CD4-positive, alpha-beta T cell treated with Interleukin-6 at 100 ng/mL for 8 hours (primary cell): ENCODE measurements around the gene WDR59.
A peak's percentile ranks its signal among the peaks of the same experiment; 100 is the strongest.

ENCODE experiments used
- DNase-seq: peaks from one replicate; pipeline ENCODE4 v3.0.0-alpha.2; 2020; ENCODE audit warnings: mixed read lengths, low spot score

The WDR59 gene

GRCh38 chr16:74903901-74904678 lies 80.8 kb downstream of the WDR59 start:
- DNase-seq: no peak

GRCh38 chr16:74903120-74903519 lies 81.8 kb downstream of the WDR59 start:
- no peak for DNase-seq

GRCh38 chr16:74902161-74902560 lies 82.8 kb downstream of the WDR59 start:
- DNase-seq: no peak

- no peak for DNase-seq
Observed at GRCh38 chr16:74901606-74902005, 83.3 kb downstream of the WDR59 start.

- no peak for DNase-seq
Observed at GRCh38 chr16:74899816-74900215, 85.1 kb downstream of the WDR59 start.

DNA sequence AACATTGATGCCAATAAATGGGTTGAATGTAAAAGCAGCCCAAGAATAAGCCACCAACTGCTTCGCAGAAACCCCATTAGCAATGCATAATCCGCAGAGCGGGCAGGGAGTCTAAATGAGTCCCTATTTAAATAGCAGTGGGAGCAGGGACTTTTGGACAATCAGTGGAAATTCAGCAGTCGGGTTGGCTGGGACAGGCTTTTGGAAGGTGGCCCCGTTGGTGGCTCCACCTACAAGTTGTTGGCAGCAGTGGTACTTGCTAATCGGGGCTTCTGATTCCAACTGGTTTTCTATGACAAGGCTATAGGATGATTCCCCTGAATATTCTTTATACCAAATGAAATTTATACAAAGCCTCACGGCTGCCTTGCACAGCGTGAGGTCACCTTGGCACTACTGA lies 86.3 kb downstream of the WDR59 start:
- no peak for DNase-seq

DNA sequence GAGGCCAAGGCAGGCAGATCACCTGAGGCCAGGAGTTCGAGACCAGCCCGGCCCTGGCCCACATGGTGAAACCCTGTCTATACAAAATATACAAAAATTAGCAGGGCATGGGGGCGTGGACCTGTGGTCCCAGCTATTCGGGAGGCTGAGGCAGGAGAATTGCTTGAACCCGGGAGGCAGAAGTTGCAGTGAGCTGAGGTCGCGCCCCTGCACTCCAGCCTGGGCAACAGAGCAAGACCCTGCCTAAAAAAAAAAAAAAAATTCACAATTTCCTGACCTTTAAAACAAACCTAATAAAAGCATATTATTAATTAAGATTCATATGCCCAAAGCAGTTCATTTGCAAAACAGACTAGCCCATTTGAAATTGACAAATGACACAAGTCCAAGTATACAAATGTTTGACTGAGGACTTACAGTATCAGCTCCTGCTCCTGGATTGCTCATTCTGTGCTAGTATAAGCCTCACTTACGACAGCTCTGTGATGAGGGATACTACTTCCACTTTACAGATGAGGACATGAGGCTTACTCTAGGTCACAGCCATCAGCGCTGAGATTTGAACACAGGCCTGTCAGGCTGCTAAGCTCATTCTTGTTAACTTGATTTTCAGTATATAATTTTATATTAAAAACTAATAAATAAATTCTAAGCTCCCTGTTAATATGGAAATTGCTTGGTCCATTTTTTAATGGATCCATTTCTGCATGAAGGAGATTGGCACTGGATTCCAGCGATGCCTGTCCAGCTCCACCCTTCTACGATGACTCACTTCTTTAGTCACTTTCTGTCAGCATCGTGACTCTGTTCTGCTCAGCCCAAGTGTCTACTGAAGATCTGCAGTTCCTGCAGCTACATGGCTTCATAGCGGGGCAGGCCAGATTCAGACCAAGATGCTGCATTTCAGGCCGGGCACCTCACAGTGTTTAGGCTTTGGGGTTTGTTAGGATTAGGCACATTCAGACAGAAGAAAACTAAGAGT lies 88.2 kb downstream of the WDR59 start:
- no peak for DNase-seq

GRCh38 chr16:74893541-74893940 lies 91.4 kb downstream of the WDR59 start:
- no peak for DNase-seq

DNA sequence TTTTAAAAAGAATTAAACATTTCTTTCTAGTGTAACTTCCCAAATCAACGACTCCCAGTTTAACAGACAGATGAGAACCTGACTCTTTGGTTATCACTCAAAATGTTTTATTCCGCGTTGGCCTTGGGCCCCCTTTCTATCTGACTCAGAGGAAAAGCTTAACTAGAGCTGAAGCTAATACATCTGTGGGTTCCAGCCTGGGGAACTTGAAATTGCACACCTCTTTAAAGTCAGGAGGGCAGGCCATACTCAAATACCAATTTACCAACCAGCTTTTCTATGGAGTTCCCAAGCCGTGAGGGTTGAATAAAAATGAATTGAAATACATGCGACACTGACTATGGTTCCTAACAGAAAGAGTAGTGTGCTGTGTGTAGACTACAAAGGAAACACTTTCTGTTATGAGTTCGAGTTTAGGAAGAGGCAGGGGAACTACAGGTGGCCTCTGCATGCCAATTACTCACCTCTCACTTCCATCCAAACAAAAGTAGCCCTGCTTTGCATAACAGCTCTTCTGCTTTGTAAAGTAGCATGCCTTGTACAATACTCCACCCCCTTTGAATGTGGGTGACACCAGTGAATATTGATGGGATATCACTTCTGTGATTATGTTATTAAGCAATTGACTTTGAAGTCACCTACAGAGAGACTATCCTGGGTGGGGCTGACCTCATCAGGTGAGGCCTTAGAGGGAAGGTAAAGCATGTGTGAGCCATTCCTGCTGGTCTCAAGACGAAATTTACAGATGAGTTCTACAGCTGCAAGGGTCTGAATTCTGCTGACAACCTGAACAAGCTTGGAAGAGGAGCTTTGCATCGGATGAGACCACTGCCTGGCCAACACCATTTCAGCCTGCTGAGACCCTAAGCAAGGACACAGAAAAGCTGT lies 92.1 kb downstream of the WDR59 start:
- DNase-seq: no peak

- peak; percentile 17 for DNase-seq
Observed at GRCh38 chr16:74888888-74889287, 96.0 kb downstream of the WDR59 start.

DNA sequence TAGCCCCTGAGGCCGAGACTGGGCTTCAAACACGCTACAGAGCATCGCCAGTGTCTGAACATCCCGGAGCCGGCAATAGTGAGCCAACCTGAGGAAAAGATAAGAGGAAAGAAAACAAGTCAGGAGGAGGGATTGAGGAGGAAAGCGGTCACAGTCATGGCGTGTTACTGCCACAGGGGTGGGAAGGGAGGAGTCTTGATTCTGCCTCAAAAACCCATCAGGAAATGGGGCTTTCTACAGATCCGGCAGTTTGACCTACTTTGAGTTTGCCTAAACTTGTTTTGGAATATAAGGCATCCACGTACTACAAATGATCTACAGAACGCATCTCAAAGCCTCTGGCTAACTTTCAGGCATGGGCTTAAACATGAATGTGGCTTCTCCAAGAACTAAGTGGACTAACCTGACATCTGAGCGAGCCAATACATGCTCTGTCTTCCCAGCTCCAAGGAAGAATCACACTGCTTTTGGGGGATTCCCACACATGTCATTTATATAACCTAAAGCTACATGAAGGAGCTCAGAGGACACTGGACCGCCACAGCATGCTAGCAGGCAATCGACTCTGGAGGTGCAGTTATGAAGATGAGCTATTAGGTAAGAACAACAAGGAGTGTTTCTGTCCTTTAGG lies 96.6 kb downstream of the WDR59 start:
- DNase-seq: peak; percentile 29

- DNase-seq: no peak
Observed at GRCh38 chr16:74887084-74887483, 97.8 kb downstream of the WDR59 start.

DNA sequence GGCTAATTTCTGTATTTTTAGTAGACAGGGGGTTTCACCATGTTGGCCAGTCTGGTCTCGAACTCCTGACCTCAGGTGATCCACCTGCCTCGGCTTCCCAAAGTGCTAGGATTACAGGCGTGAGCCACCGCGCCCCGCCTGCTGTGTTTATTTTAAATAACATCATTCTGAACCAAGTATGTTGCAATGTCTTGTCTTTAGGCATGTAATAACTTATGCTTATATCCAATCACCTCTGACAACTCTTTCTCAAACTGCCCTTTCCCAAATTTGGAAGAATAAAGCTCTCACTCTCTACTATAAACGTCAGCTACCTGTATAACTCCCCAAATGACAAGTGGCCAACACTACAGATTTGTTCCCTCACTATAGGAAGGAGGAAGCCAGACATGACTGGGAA lies 107.2 kb downstream of the WDR59 start:
- no peak for DNase-seq

- no peak for DNase-seq
Observed at GRCh38 chr16:74874912-74875546, 109.9 kb downstream of the WDR59 start.

- DNase-seq: no peak
Observed at GRCh38 chr16:74874123-74874522, 110.8 kb downstream of the WDR59 start.

GRCh38 chr16:74872302-74872701 lies 112.6 kb downstream of the WDR59 start:
- no peak for DNase-seq

DNA sequence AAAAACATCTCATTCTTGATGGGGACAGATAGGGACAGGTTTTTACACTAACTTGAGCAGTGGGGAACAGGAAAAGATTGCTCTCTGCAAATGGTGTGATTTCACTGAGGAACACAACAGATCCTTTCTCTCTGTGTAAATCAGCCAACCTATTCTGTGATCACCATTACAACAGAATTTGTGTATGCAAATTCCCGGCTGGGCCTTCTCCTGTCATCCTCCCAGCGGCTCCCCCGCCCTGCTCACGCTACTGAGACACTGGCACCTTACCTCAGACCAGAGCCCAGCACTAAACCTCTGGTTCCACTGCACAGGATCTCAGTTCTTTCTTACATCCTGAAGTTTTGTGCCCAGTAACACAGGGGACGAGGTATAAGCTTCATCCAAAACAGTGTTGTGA lies 113.3 kb downstream of the WDR59 start:
- no peak for DNase-seq

GRCh38 chr16:74868501-74868900 lies 116.4 kb downstream of the WDR59 start:
- DNase-seq: peak; percentile 58

DNA sequence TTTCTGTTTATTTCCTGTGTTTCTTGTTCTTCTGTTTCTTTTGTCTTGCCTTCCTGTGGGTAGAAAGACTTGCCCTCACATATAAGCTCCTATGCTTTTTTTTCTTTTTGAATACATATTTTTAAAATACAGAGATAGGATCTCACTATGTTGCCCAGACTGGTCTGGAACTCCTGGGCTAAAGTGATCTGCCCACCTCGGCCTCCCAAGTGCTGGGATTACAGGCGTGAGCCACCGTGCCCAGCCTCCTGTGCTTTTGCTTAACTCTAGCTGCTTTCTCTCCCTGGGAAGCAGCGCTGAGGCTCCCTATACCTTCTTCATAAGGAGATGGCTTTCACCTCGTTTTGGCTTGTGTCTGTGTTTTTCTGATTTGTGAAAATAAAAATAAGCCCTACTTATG lies 116.9 kb downstream of the WDR59 start:
- DNase-seq: no peak

- DNase-seq: no peak
Observed at GRCh38 chr16:74867281-74867849, 117.6 kb downstream of the WDR59 start.
